GM18861 (cell line): ENCODE data around the gene PIP5K1B.
"Not testable (repeated sequence)": the region's sequence is repeated elsewhere in the genome, so short reads cannot be mapped to it uniquely, and the experiment has no call there.

Source experiments
- ATAC-seq: cut with Tn5 transposase; IDR thresholded peaks from one replicate; pipeline ENCODE4 v1.9.1; 2021; ENCODE audit not compliant: unreplicated experiment

Gene PIP5K1B

DNA sequence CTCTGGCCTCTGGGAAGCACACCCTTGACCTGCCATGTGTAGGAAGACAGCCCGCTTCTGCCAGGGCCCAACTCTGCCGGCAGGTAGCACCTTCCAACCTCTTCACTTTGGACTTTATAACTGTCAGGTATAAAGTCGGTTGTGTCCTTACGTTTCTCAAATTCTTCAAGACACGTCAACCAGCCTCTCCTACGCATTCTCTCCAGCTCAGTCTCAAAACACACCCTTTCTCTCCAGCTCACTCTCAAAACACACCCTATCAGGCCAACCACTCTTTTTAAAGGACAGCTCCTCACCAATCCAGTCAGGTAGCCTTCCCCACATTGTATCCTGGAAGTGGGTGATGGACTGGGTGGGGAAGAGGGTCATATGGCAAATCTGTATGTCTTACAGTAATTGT, 344.1 kb downstream of the PIP5K1B start:
- no peak for ATAC-seq

DNA sequence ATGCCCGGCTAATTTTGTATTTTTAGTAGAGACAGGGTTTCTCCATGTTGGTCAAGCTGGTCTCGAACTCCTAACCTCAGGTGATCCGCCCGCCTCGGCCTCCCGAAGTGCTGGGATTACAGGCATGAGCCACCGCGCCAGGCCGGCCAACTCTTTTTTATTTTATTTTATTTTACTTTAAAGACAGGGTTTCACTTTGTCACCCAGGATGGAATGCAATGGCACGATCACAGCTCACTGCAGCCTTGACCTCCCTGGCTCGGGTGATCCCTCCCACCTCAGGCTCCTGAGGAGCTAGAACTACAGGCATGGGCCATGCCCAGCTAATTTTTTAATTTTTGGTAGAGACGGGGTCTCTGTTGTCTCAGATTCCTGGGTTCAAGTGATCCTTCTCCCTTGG, 345.9 kb downstream of the PIP5K1B start:
- ATAC-seq = not testable (repeated sequence)

DNA sequence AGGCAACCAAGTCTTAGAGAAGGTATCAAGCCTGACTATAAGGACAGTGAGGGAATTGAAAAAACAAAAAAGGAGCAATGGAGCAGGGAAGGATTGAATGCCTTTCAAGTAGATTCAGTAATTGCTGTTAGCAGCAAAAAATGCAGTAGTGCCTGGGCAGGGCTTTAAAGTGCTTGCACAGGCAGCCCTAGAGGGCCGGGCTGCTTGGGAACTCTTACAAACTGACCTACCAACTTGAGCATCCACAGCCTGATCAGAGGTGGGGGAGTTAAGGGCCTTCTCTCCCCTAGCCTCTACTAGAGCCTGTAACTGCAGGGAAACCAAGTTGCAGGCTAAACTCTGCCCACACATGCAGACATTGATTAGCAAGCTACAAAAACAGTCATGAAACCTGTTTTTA, 349.9 kb downstream of the PIP5K1B start:
- no peak for ATAC-seq

DNA sequence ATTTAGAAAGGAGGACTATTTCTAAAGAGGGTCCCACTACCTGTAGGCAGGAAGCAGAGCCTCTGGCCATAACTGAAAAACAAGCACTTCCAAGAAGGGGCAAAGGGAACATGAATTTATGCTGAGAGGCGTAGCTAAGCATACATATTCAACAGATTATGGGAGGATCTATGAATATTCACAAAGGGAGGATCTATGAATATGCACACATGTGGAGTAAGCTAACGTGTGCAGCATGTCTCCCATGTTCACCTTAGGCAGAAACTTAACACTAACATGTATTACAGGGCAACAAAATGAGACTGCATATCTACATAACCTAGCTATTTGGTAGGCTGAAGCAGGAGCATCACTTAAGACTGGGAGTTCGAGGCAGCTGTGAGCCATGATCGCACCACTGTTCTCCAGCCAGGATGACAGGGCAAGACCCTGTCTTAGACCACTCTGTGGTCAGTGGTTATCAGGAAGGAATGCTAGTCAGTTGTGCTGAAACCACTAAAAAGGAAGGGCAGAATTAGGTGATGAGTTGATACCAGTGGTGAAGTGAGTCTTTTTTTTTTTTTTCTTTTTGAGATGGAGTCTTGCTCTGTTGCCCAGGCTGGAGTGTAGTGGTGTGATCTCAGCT, 351.3 kb downstream of the PIP5K1B start:
- ATAC-seq = no peak

DNA sequence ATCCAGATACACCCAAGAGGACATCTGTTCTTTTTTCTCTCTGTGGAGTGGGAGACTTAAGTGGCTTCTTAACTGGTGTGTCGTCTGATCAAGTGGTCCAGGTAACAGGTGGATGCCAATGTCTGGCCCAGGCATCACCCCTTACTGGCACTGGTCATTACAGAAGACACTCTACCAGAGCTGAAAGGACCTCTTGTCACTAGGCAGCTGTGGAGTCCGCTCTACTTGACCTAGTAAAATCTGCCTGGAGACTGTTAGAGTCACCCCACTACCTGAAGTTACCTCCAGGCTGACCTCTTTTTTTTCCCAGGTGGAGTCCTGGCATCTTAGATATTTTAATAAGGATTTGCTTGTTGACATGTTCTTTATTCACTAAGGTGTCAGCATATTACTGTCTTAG, 353.1 kb downstream of the PIP5K1B start:
- ATAC-seq = no peak
